Testis (tissue), 3 donors: ENCODE measurements around the gene ZNF738. TPM values are rescaled to one million over a fixed set of nuclear protein-coding genes. Genes with fewer than 3 reads are reported as not detected.

Experiments used
- DNase-seq: peaks from one replicate; pipeline ENCODE4 v3.0.0-alpha.2; 2019
- H3K27ac ChIP-seq, 2 donors: fragments of 200-600 bp; sonication (generic); one replicate each; pipeline ENCODE4 v1.5.1; 2019
- H3K27me3 ChIP-seq: fragments of 200-600 bp; sonication (generic); one replicate; pipeline ENCODE4 v1.5.1; 2019
- H3K36me3 ChIP-seq: fragments of 200-600 bp; sonication (generic); one replicate; pipeline ENCODE4 v1.5.1; 2017; ENCODE audit warnings: low read depth; ENCODE audit errors: missing control alignments
- H3K4me1 ChIP-seq: fragments of 200-600 bp; sonication (generic); one replicate; pipeline ENCODE4 v1.5.1; 2019
- H3K4me3 ChIP-seq, 2 donors: fragments of 200-600 bp; sonication (generic); one replicate each; pipeline ENCODE4 v1.5.1; 2017 to 2019
- H3K9me3 ChIP-seq: fragments of 200-600 bp; sonication (generic); one replicate; pipeline ENCODE4 v1.5.1; 2017
- CTCF ChIP-seq, 3 experiments: fragments of 450-650 bp in 2 of 3; fragments of 200-600 bp in 1 of 3; sonication (generic) in 1 of 3; IDR thresholded peaks; one replicate each; pipeline ENCODE4 v1.5.1; 2016 to 2019; ENCODE audit warnings: antibody characterized with exemption in 3 of 3, mild to moderate bottlenecking in 2 of 3, moderate library complexity in 1 of 3
- POLR2A ChIP-seq: fragments of 450-650 bp; IDR thresholded peaks from one replicate; pipeline ENCODE4 v1.6.1; 2017; ENCODE audit warnings: antibody characterized with exemption, mild to moderate bottlenecking, moderate library complexity
- WGBS, 2 donors: methylation state at CpG; one replicate each; pipeline ENCODE4 v1.1.5; 2018; 5-methylcytosine and 5-hydroxymethylcytosine counted together
- intact Hi-C: fragments of 100-400 bp; cut with DNase I; formaldehyde crosslinking; loops from one replicate; pipeline ENCODE4 v1.15.1; 2023; ENCODE audit warnings: low total_unique reads
- polyA plus RNA-seq: library from polyadenylated mRNA; stranded (reverse); fragments of 350-450 nt; fragmentation: Illumina TruSeq; extraction: RNeasy Lipid Tissue Mini Kit (QIAGEN cat#74804); gene quantifications from one replicate; pipeline ENCODE4 v1.2.3, GENCODE V29; 2014; ENCODE audit warnings: low read depth, low replicate concordance; ENCODE audit not compliant: insufficient read depth
- total RNA-seq, 2 donors: library from RNA; depleted of rRNA; stranded (reverse); fragments of >200 nt; gene quantifications; one replicate each; pipeline ENCODE4 v1.2.3, GENCODE V29; 2016

The ZNF738 gene
- total and polyA plus RNA-seq, 3 donors from 2014 or later, result 13.1 to 23.5 (median 18.8) TPM

GRCh38 chr19:21321996-21322395 is 36.8 kb upstream of the ZNF738 start:
- H3K4me3 ChIP-seq, result no peak overlapping the region
- no peak for DNase-seq
- H3K27ac ChIP-seq, result peak overlapping the region; percentile 75 to 79
- peaks cover 7% of the 10 kb centered on the region for H3K4me1 ChIP-seq
- no peaks in the 10 kb centered on the region for H3K36me3 ChIP-seq
- intact Hi-C loops, result no loop called here
- no peaks in the 10 kb centered on the region for H3K9me3 ChIP-seq
- 57 to 72% methylated on average over 4 of the region's 4 CpGs for WGBS, 2 donors
- TF ChIP-seq POLR2A (no peak), CTCF (IDR thresholded peaks at IDR 0.05) (no peak)
- no peaks in the 10 kb centered on the region for H3K27me3 ChIP-seq

GRCh38 chr19:21322528-21322927 is 36.3 kb upstream of the ZNF738 start:
- H3K27me3 ChIP-seq, result no peaks in the 10 kb centered on the region
- 45 to 66% methylated on average over 8 of the region's 8 CpGs for WGBS, 2 donors
- intact Hi-C loops, result no loop called here
- H3K9me3 ChIP-seq, result no peaks in the 10 kb centered on the region
- peak overlapping the region; percentile 75 to 79 for H3K27ac ChIP-seq
- H3K36me3 ChIP-seq, result no peaks in the 10 kb centered on the region
- H3K4me3 ChIP-seq, result no peak overlapping the region
- TF ChIP-seq POLR2A, result no peak
- no peak for TF ChIP-seq CTCF (IDR thresholded peaks at IDR 0.05)
- DNase-seq, result peak; percentile 75
- H3K4me1 ChIP-seq, result peaks cover 7% of the 10 kb centered on the region

- Histone ChIP-seq H3K36me3 (no peaks in the 10 kb centered on the region), H3K4me3 (no peak overlapping the region), H3K9me3 (no peaks in the 10 kb centered on the region), H3K4me1 (peaks cover 7% of the 10 kb centered on the region), H3K27ac (peak overlapping the region; percentile 75 to 79), H3K27me3 (no peaks in the 10 kb centered on the region)
- TF ChIP-seq POLR2A (no peak), CTCF (IDR thresholded peaks at IDR 0.05) (no peak)
- no peak for DNase-seq
- WGBS, 2 donors, result 37 to 40% methylated on average over 2 of the region's 2 CpGs
- intact Hi-C loops, result no loop called here
Observed at GRCh38 chr19:21323000-21323399, 35.8 kb upstream of the ZNF738 start.

- intact Hi-C loops, result no loop called here
- TF ChIP-seq CTCF (IDR thresholded peaks at IDR 0.05), result no peak
- TF ChIP-seq POLR2A, result no peak
- peaks cover 7% of the 10 kb centered on the region for H3K4me1 ChIP-seq
- H3K4me3 ChIP-seq, result no peak overlapping the region
- WGBS, 2 donors, result 70 to 92% methylated on average over 2 of the region's 2 CpGs
- no peak overlapping the region for H3K27ac ChIP-seq
- no peak for DNase-seq
- no peaks in the 10 kb centered on the region for H3K36me3 ChIP-seq
- H3K27me3 ChIP-seq, result no peaks in the 10 kb centered on the region
- no peaks in the 10 kb centered on the region for H3K9me3 ChIP-seq
Observed at GRCh38 chr19:21326169-21326568, 32.6 kb upstream of the ZNF738 start.

GRCh38 chr19:21328406-21328805 is 30.4 kb upstream of the ZNF738 start:
- H3K4me1 ChIP-seq, result no peaks in the 10 kb centered on the region
- H3K27ac ChIP-seq, result peak overlapping the region; percentile 88 to 92
- H3K27me3 ChIP-seq, result no peaks in the 10 kb centered on the region
- intact Hi-C loops, result no loop called here
- no peak for TF ChIP-seq CTCF (IDR thresholded peaks at IDR 0.05)
- TF ChIP-seq POLR2A, result no peak
- WGBS, 2 donors, result 3 to 7% methylated on average over 6 of the region's 6 CpGs
- peak; percentile 23 for DNase-seq
- no peaks in the 10 kb centered on the region for H3K36me3 ChIP-seq
- no peaks in the 10 kb centered on the region for H3K9me3 ChIP-seq
- H3K4me3 ChIP-seq, result peak overlapping the region; percentile 71 to 90
